ENCODE measurements around the gene NLK. TPM values are rescaled to one million over a fixed set of nuclear protein-coding genes. Genes with fewer than 3 reads are reported as not detected.

Gene NLK
- total RNA-seq, 1 donor from 2014 or later, result 22.6 TPM

DNA sequence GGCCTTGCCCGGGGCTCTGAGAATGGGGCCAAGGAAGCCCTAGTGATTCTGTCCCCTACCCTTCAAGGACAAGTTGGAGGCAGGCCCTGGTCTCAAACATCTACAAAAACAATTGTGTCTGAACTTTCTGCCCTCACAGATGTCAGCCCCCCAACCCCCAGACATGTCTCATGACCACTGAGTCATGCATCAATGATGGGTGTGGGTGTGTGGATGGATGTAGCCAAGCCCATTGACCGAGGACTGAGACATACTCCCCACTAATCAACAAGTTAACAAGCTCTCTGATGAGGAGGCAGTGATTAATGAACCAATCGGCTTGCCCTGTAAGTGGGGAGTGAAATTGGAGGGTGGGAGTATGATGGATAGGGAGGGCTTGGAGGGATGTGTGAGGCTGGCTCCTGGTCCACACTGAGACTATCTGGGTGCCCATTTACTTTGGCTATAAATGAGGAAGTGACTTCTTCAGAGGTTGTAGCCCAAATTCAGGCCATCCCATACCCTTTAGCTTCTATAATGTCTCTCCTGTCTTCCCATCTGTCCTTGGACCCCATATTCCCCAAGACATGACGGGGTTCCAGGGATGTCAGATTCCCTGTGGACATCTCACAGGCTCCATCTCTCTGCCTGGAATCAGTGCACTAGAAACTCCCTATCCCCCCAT lies 179.4 kb downstream of the NLK start:
- TF ChIP-seq, protein P1, sequence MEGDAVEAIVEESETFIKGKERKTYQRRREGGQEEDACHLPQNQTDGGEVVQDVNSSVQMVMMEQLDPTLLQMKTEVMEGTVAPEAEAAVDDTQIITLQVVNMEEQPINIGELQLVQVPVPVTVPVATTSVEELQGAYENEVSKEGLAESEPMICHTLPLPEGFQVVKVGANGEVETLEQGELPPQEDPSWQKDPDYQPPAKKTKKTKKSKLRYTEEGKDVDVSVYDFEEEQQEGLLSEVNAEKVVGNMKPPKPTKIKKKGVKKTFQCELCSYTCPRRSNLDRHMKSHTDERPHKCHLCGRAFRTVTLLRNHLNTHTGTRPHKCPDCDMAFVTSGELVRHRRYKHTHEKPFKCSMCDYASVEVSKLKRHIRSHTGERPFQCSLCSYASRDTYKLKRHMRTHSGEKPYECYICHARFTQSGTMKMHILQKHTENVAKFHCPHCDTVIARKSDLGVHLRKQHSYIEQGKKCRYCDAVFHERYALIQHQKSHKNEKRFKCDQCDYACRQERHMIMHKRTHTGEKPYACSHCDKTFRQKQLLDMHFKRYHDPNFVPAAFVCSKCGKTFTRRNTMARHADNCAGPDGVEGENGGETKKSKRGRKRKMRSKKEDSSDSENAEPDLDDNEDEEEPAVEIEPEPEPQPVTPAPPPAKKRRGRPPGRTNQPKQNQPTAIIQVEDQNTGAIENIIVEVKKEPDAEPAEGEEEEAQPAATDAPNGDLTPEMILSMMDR (IDR thresholded peaks at IDR 0.05), result no peak
- H3K4me1 ChIP-seq, result no peaks in the 10 kb centered on the region
- no peak overlapping the region for H3K4me3 ChIP-seq
- ATAC-seq (no peak), DNase-seq (no peak)
- intact Hi-C loops (cut with DNase I), result no loop called here
- H3K27ac ChIP-seq, result no peak overlapping the region
- no peaks in the 10 kb centered on the region for H3K9me3 ChIP-seq
- peaks cover 4% of the 10 kb centered on the region for H3K27me3 ChIP-seq
- no peaks in the 10 kb centered on the region for H3K36me3 ChIP-seq

DNA sequence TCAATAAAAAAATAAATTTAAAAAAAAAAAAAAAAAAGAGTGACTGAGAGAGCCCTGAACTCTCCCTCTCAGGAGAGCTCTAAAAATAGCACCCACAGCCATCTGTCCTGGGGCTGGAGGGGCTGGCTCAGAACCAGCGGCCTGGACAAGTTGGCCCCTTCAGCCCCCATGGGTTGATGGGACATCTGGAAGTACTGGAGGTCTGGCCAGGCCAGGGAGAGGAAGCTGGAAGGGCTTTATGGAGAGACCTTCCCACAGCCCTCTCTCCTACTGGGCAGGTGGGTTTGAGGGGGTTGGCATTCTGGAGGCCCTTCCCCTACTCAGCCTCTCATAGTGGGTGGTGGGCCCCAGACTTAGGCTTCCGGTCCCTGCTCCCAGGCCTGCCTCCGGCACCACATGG lies 182.8 kb downstream of the NLK start:
- intact Hi-C loops (cut with DNase I), result no loop called here
- H3K4me3 ChIP-seq, result no peak overlapping the region
- ATAC-seq (no peak), DNase-seq (no peak)
- peaks cover 11% of the 10 kb centered on the region for H3K4me1 ChIP-seq
- no peaks in the 10 kb centered on the region for H3K36me3 ChIP-seq
- TF ChIP-seq, protein P1 (IDR thresholded peaks at IDR 0.05), result no peak
- peaks cover 38% of the 10 kb centered on the region for H3K27me3 ChIP-seq
- H3K27ac ChIP-seq, result no peak overlapping the region
- H3K9me3 ChIP-seq, result no peaks in the 10 kb centered on the region

DNA sequence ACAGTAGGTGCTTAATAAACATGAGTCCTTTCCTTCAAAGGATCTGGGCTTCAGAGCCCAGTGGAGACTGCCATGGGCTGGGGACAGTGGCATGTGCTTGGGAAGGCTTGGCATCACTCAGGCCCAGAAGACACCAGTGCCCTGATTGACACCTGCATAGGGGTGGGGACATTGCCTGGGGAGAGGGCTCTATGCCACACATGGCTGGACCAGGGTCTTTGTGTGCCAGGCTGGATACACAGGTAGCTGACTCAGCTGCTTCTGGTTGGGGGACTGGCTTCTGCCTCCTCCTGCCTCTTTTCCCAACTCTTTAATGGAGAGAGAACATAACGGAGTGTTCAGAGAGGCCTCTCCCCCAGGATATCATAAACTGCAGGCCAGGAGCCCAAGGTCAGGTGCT lies 183.4 kb downstream of the NLK start:
- H3K4me3 ChIP-seq, result no peak overlapping the region
- ATAC-seq (no peak), DNase-seq (no peak)
- H3K4me1 ChIP-seq, result peaks cover 11% of the 10 kb centered on the region
- H3K27ac ChIP-seq, result no peak overlapping the region
- no peaks in the 10 kb centered on the region for H3K36me3 ChIP-seq
- H3K9me3 ChIP-seq, result no peaks in the 10 kb centered on the region
- TF ChIP-seq, protein P1 (IDR thresholded peaks at IDR 0.05), result no peak
- peaks cover 44% of the 10 kb centered on the region for H3K27me3 ChIP-seq
- intact Hi-C loops (cut with DNase I), result no loop called here

DNA sequence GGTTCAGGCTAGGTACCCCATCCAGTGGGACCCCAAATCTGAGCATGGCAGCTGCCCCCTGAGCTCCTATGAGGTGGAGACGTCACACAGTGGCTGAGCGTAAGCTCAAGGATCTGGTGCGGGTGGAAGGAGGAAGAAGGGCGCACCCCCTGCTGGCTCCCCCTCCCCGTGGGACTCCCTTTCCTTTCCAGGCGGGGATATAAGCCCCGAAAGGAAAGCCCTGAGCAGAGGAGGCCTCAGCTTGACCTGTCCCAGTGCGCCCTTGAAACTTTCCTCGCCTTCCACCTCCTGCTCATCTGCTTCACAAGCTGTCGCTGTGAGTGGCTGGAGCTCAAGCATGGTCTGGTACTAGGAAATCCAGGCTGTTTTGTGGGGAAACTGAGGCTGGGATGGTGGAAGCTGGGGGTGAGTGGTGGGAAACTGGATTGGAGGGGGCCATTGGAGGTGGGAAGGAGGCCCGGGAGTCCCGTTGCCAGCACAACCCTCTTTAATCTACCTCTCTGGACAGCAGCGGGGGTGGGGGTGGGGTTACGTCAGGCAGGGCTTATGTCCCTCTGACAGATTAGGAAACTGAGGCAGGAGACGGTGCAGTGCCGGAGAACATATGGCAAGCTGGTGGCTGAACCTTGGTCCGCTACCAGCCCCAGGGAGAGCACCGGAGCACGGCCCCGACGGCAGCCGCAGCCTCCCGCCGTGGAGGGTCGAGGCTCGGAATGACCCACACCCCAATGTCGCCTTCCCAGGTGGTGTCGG lies 184.3 kb downstream of the NLK start:
- DNase-seq (no peak), ATAC-seq (no peak)
- H3K27me3 ChIP-seq, result peaks cover 45% of the 10 kb centered on the region
- no peaks in the 10 kb centered on the region for H3K9me3 ChIP-seq
- TF ChIP-seq, protein P1 (IDR thresholded peaks at IDR 0.05), result no peak
- H3K36me3 ChIP-seq, result no peaks in the 10 kb centered on the region
- intact Hi-C loops (cut with DNase I), result no loop called here
- H3K27ac ChIP-seq, result no peak overlapping the region
- H3K4me1 ChIP-seq, result peaks cover 11% of the 10 kb centered on the region
- peak overlapping the region; percentile 46 for H3K4me3 ChIP-seq

DNA sequence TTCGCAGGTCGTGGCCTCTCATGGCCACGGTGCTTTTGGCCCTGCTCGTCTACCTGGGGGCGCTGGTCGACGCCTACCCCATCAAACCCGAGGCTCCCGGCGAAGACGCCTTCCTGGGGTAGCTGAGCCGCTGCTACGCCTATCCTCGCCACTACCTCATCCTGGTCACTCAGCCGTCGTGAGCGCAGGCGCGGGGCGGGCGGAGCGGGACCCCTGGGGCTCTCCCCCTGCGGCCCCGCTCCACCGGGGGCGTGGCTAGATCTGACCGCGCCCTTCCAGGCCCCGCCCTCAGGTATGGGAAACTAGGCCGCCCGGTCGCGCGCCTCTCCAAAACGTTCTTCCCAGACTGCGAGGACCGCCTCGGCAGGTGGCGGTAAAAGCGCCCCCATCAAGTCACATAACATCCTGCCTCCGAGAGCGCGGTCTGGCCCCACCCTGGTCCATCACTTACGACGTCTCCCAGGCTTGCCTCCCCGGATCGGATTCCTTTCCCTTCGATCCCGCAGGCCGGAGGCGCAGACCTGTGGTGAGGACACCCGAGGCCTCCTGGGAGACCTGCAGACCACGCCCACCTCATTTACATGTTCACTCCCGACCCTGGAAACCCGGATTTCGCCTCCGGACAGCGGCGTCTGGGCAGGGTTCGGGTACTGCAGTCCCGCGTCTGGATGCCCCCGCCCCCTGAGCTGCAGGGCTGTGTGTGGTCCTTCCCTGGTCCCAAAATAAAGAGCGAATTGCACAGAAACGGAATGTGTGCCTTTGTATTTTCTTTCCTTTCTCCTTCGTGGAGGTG lies 185.0 kb downstream of the NLK start:
- peak; percentile 94 for ATAC-seq

More for the DNA sequence above, 185.0 kb downstream of the NLK start:
- peak; percentile 91 for DNase-seq
- TF ChIP-seq, protein P1 (IDR thresholded peaks at IDR 0.05), result no peak
- no peaks in the 10 kb centered on the region for H3K9me3 ChIP-seq
- H3K4me1 ChIP-seq, result peaks cover 11% of the 10 kb centered on the region
- peak overlapping the region; percentile 46 for H3K4me3 ChIP-seq
- no peaks in the 10 kb centered on the region for H3K36me3 ChIP-seq
- H3K27ac ChIP-seq, result no peak overlapping the region
- intact Hi-C loops (cut with DNase I), result no loop called here
- peaks cover 45% of the 10 kb centered on the region for H3K27me3 ChIP-seq
